GM23338 (cell line): Measurements from ENCODE around the gene CDH4. TPM values are rescaled to one million over a fixed set of nuclear protein-coding genes. Genes with fewer than 3 reads are reported as not detected.

Experiments used
- ATAC-seq: fragments of 200-7000 bp; cut with Tn5 transposase; 3 replicates; pipeline ENCODE4 v1.9.1; 2020
- DNase-seq: peaks from one replicate; pipeline ENCODE4 v3.0.0-alpha.2; 2015; ENCODE audit warnings: low spot score
- H2AFZ ChIP-seq: fragments of 200-600 bp; sonication (generic); 2 replicates; pipeline ENCODE4 v1.8.0; 2016; ENCODE audit warnings: antibody characterized with exemption, mild to moderate bottlenecking, moderate library complexity
- H3F3A ChIP-seq: fragments of 200-600 bp; sonication (generic); replicated peaks from 2 replicates; pipeline ENCODE4 v1.8.0; 2017; ENCODE audit warnings: antibody characterized with exemption, mixed run types, low read depth
- H3K27ac ChIP-seq: fragments of 200-600 bp; sonication (generic); 2 replicates; pipeline ENCODE4 v1.6.1; 2016; ENCODE audit warnings: low read depth
- H3K27me3 ChIP-seq: fragments of 200-600 bp; sonication (generic); 2 replicates; pipeline ENCODE4 v1.8.0; 2016; ENCODE audit warnings: mild to moderate bottlenecking, mixed run types, moderate library complexity; ENCODE audit not compliant: insufficient read depth
- H3K36me3 ChIP-seq: fragments of 200-600 bp; sonication (generic); 2 replicates; pipeline ENCODE4 v1.8.0; 2016; ENCODE audit warnings: mild to moderate bottlenecking; ENCODE audit not compliant: insufficient read depth
- H3K4me1 ChIP-seq: fragments of 200-600 bp; sonication (generic); 2 replicates; pipeline ENCODE4 v1.8.0; 2016; ENCODE audit warnings: mild to moderate bottlenecking, moderate library complexity; ENCODE audit not compliant: insufficient read depth
- H3K4me2 ChIP-seq: fragments of 200-600 bp; sonication (generic); 2 replicates; pipeline ENCODE4 v1.7.1; 2017; ENCODE audit warnings: mixed run types
- H3K4me3 ChIP-seq: fragments of 200-600 bp; sonication (generic); 2 replicates; pipeline ENCODE4 v1.6.1; 2016; ENCODE audit warnings: mixed run types
- H3K79me2 ChIP-seq: fragments of 200-600 bp; sonication (generic); replicated peaks from 2 replicates; pipeline ENCODE4 v1.8.0; 2017; ENCODE audit warnings: mild to moderate bottlenecking; ENCODE audit not compliant: insufficient read depth
- H3K9me2 ChIP-seq: fragments of 200-600 bp; sonication (generic); 2 replicates; pipeline ENCODE4 v1.8.0; 2017; ENCODE audit not compliant: insufficient read depth
- H4K20me1 ChIP-seq: fragments of 200-600 bp; sonication (generic); replicated peaks from 2 replicates; pipeline ENCODE4 v1.8.0; 2017; ENCODE audit warnings: mild to moderate bottlenecking; ENCODE audit not compliant: insufficient read depth
- H3K27ac Mint-ChIP-seq: 2 replicates; pipeline ENCODE4 v1.8.0; 2020; ENCODE audit warnings: inconsistent platforms, mild to moderate bottlenecking, moderate library complexity, mixed read lengths
- H3K27me3 Mint-ChIP-seq: 3 replicates; pipeline ENCODE4 v1.8.0; 2022; ENCODE audit warnings: low read depth, mild to moderate bottlenecking, moderate library complexity, mixed read lengths, inconsistent platforms; ENCODE audit not compliant: insufficient read depth, poor library complexity
- H3K36me3 Mint-ChIP-seq: 3 replicates; pipeline ENCODE4 v1.8.0; 2021; ENCODE audit warnings: low read depth, mild to moderate bottlenecking, inconsistent platforms, moderate library complexity, mixed read lengths
- H3K4me1 Mint-ChIP-seq: 3 replicates; pipeline ENCODE4 v1.8.0; 2020; ENCODE audit warnings: mild to moderate bottlenecking, inconsistent platforms, mixed read lengths
- H3K4me3 Mint-ChIP-seq: 3 replicates; pipeline ENCODE4 v1.8.0; 2021; ENCODE audit warnings: moderate library complexity, mild to moderate bottlenecking, inconsistent platforms, mixed read lengths
- H3K9me3 Mint-ChIP-seq: 3 replicates; pipeline ENCODE4 v1.8.0; 2020; ENCODE audit warnings: moderate library complexity, mild to moderate bottlenecking, inconsistent platforms, mixed read lengths
- CREB1 ChIP-seq: fragments of 250-450 bp; sonication (Bioruptor Pico); IDR thresholded peaks from 2 replicates; pipeline ENCODE4 v1.5.0; 2020; ENCODE audit warnings: low read depth, mild to moderate bottlenecking, moderate library complexity
- EZH2 ChIP-seq: fragments of 200-600 bp; sonication (generic); IDR thresholded peaks from one replicate; pipeline ENCODE4 v1.8.0; 2017; ENCODE audit warnings: antibody characterized with exemption, mild to moderate bottlenecking, low read depth; ENCODE audit not compliant: unreplicated experiment
- EZH2phosphoT487 ChIP-seq: fragments of 200-600 bp; sonication (generic); IDR thresholded peaks from one replicate; pipeline ENCODE4 v1.8.1; 2018; ENCODE audit warnings: antibody characterized with exemption; ENCODE audit not compliant: unreplicated experiment
- JUNB ChIP-seq: IDR thresholded peaks from one replicate; pipeline ENCODE4 v1.6.1; 2016; ENCODE audit warnings: antibody characterized with exemption; ENCODE audit not compliant: unreplicated experiment
- NANOG ChIP-seq: IDR thresholded peaks from 2 replicates; pipeline ENCODE4 v1.6.1; 2016; ENCODE audit warnings: antibody characterized with exemption, borderline replicate concordance
- POLR2AphosphoS5 ChIP-seq: IDR thresholded peaks from 2 replicates; pipeline ENCODE4 v1.6.1; 2016; ENCODE audit warnings: antibody characterized with exemption, low read depth
- STAT1 ChIP-seq: IDR thresholded peaks from one replicate; pipeline ENCODE4 v1.6.1; 2016; ENCODE audit warnings: antibody characterized with exemption; ENCODE audit not compliant: unreplicated experiment
- ZNF114 ChIP-seq: fragments of 250-450 bp; sonication (Bioruptor Pico); IDR thresholded peaks from 2 replicates; pipeline ENCODE4 v1.5.0; 2020; ENCODE audit warnings: mild to moderate bottlenecking, moderate library complexity
- ZNF331 ChIP-seq: fragments of 250-450 bp; sonication (Bioruptor Pico); IDR thresholded peaks from 2 replicates; pipeline ENCODE4 v1.5.0; 2020; ENCODE audit warnings: low read depth, mild to moderate bottlenecking, moderate library complexity
- polyA plus RNA-seq: library from polyadenylated mRNA; unstranded; fragments of >200 nt; fragmentation: Nextera tagmentation; extraction: Ambion mirVana; gene quantifications from 2 replicates; pipeline ENCODE4 v1.2.1, GENCODE V29; 2016
- total RNA-seq: library from RNA; depleted of rRNA; stranded (reverse); fragments of >200 nt; shearing (Covaris generic); gene quantifications from 2 replicates; pipeline ENCODE4 v1.2.3, GENCODE V29; 2014
- TF ChIP-seq, protein P1 (sequence below): IDR thresholded peaks from 2 replicates; pipeline ENCODE4 v1.6.1; 2016; ENCODE audit warnings: antibody characterized with exemption
- TF ChIP-seq, protein P2 (sequence below): fragments of 250-450 bp; sonication (Bioruptor Pico); IDR thresholded peaks from 2 replicates; pipeline ENCODE4 v1.5.0; 2020; ENCODE audit warnings: mild to moderate bottlenecking, moderate library complexity
- TF ChIP-seq, protein P3 (sequence below), 2 experiments: fragments of 200-600 bp in 1 of 2; sonication (generic) in 1 of 2; conservative IDR thresholded peaks; 2 replicates each; pipeline versions ENCODE4 v1.5.1 to v1.6.1; 2016 to 2017; ENCODE audit warnings: antibody characterized with exemption in 2 of 2, low read depth in 2 of 2, mild to moderate bottlenecking in 2 of 2, moderate library complexity in 1 of 2
- TF ChIP-seq, protein P4 (sequence below): IDR thresholded peaks from one replicate; pipeline ENCODE4 v1.6.1; 2018; ENCODE audit warnings: antibody characterized with exemption; ENCODE audit not compliant: unreplicated experiment

The CDH4 gene
- total and polyA plus RNA-seq, 2 experiments from 2014 or later = 1.2 to 4.2 TPM

DNA sequence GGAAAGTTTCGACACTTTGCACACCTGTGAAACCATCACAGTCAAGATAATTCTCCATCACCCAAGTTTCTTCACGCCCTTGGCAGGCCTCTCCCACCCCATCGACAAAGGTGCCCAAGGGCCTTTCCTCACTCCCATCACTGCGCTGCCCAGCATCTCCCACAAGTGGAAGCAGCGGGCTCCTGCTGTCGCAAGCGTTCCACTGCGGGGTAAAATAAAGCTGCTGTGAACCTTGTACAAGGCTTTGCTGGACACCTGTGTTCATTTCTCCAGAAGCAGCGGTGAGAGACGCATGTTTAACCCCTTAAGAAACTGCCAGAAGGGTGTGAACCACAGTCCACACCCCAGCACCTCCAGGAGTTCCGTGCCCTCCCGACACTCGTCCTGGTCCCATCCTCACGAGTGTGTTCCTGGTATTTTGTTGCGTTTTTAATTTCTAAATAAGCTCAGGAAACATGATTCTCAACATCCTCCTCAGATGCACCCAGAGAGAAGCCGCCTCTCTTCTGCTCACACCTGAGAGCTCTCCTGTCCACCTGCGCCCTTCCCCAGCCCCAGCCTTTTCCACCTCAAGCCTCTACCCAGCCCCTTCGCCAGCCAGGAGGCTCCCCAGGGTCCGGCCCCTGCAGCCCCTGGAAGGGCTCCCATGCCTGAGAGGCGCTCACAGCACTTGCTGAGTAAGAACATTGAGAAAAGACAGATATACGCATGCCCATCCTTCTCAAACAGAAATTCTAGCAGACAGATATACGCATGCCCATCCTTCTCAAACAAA lies 716.2 kb downstream of the CDH4 start:
- H3K9me3 Mint-ChIP-seq = no peaks in the 10 kb centered on the region
- no peaks in the 10 kb centered on the region; the same call in 1 of the 2 replicates for H3F3A ChIP-seq
- H3K27me3 ChIP-seq = no peaks in the 10 kb centered on the region
- H4K20me1 ChIP-seq = no peaks in the 10 kb centered on the region
- no peak overlapping the region for H3K27ac ChIP-seq
- H3K27me3 Mint-ChIP-seq = peaks cover 3% of the 10 kb centered on the region
- no peak overlapping the region for H3K4me2 ChIP-seq
- no peak overlapping the region for H3K27ac Mint-ChIP-seq
- no peak overlapping the region for H3K4me3 ChIP-seq
- H3K4me1 ChIP-seq = no peaks in the 10 kb centered on the region; the same call in 1 of the 2 replicates
- H3K36me3 Mint-ChIP-seq = peaks cover 13% of the 10 kb centered on the region
- no peak for ATAC-seq
- H3K79me2 ChIP-seq = no peaks in the 10 kb centered on the region
- H2AFZ ChIP-seq = no peak overlapping the region
- H3K9me2 ChIP-seq = no peaks in the 10 kb centered on the region
- H3K4me3 Mint-ChIP-seq = no peak overlapping the region; the same call in 2 of the 3 replicates
- peaks cover 2% of the 10 kb centered on the region; the same call in 1 of the 3 replicates for H3K4me1 Mint-ChIP-seq
- DNase-seq = no peak
- no peak for TF ChIP-seq JUNB
- no peak for TF ChIP-seq EZH2
- TF ChIP-seq EZH2phosphoT487 = no peak
- TF ChIP-seq STAT1 = no peak
- no peak for TF ChIP-seq POLR2AphosphoS5
- TF ChIP-seq, protein P1, sequence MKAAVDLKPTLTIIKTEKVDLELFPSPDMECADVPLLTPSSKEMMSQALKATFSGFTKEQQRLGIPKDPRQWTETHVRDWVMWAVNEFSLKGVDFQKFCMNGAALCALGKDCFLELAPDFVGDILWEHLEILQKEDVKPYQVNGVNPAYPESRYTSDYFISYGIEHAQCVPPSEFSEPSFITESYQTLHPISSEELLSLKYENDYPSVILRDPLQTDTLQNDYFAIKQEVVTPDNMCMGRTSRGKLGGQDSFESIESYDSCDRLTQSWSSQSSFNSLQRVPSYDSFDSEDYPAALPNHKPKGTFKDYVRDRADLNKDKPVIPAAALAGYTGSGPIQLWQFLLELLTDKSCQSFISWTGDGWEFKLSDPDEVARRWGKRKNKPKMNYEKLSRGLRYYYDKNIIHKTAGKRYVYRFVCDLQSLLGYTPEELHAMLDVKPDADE = no peak
- no peak for TF ChIP-seq ZNF114 (CRISPR knock-in tag)
- no peak for TF ChIP-seq ZNF331 (CRISPR knock-in tag)
- TF ChIP-seq CREB1 (CRISPR knock-in tag) = no peak
- no peak for TF ChIP-seq NANOG
- TF ChIP-seq, protein P2, sequence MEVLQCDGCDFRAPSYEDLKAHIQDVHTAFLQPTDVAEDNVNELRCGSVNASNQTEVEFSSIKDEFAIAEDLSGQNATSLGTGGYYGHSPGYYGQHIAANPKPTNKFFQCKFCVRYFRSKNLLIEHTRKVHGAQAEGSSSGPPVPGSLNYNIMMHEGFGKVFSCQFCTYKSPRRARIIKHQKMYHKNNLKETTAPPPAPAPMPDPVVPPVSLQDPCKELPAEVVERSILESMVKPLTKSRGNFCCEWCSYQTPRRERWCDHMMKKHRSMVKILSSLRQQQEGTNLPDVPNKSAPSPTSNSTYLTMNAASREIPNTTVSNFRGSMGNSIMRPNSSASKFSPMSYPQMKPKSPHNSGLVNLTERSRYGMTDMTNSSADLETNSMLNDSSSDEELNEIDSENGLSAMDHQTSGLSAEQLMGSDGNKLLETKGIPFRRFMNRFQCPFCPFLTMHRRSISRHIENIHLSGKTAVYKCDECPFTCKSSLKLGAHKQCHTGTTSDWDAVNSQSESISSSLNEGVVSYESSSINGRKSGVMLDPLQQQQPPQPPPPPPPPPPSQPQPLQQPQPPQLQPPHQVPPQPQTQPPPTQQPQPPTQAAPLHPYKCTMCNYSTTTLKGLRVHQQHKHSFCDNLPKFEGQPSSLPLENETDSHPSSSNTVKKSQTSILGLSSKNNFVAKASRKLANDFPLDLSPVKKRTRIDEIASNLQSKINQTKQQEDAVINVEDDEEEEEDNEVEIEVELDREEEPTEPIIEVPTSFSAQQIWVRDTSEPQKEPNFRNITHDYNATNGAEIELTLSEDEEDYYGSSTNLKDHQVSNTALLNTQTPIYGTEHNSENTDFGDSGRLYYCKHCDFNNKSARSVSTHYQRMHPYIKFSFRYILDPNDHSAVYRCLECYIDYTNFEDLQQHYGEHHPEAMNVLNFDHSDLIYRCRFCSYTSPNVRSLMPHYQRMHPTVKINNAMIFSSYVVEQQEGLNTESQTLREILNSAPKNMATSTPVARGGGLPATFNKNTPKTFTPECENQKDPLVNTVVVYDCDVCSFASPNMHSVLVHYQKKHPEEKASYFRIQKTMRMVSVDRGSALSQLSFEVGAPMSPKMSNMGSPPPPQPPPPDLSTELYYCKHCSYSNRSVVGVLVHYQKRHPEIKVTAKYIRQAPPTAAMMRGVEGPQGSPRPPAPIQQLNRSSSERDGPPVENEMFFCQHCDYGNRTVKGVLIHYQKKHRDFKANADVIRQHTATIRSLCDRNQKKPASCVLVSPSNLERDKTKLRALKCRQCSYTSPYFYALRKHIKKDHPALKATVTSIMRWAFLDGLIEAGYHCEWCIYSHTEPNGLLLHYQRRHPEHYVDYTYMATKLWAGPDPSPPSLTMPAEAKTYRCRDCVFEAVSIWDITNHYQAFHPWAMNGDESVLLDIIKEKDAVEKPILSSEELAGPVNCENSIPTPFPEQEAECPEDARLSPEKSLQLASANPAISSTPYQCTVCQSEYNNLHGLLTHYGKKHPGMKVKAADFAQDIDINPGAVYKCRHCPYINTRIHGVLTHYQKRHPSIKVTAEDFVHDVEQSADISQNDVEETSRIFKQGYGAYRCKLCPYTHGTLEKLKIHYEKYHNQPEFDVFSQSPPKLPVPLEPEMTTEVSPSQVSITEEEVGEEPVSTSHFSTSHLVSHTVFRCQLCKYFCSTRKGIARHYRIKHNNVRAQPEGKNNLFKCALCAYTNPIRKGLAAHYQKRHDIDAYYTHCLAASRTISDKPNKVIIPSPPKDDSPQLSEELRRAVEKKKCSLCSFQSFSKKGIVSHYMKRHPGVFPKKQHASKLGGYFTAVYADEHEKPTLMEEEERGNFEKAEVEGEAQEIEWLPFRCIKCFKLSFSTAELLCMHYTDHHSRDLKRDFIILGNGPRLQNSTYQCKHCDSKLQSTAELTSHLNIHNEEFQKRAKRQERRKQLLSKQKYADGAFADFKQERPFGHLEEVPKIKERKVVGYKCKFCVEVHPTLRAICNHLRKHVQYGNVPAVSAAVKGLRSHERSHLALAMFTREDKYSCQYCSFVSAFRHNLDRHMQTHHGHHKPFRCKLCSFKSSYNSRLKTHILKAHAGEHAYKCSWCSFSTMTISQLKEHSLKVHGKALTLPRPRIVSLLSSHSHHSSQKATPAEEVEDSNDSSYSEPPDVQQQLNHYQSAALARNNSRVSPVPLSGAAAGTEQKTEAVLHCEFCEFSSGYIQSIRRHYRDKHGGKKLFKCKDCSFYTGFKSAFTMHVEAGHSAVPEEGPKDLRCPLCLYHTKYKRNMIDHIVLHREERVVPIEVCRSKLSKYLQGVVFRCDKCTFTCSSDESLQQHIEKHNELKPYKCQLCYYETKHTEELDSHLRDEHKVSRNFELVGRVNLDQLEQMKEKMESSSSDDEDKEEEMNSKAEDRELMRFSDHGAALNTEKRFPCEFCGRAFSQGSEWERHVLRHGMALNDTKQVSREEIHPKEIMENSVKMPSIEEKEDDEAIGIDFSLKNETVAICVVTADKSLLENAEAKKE = no peak
- TF ChIP-seq, protein P3, sequence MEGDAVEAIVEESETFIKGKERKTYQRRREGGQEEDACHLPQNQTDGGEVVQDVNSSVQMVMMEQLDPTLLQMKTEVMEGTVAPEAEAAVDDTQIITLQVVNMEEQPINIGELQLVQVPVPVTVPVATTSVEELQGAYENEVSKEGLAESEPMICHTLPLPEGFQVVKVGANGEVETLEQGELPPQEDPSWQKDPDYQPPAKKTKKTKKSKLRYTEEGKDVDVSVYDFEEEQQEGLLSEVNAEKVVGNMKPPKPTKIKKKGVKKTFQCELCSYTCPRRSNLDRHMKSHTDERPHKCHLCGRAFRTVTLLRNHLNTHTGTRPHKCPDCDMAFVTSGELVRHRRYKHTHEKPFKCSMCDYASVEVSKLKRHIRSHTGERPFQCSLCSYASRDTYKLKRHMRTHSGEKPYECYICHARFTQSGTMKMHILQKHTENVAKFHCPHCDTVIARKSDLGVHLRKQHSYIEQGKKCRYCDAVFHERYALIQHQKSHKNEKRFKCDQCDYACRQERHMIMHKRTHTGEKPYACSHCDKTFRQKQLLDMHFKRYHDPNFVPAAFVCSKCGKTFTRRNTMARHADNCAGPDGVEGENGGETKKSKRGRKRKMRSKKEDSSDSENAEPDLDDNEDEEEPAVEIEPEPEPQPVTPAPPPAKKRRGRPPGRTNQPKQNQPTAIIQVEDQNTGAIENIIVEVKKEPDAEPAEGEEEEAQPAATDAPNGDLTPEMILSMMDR (conservative IDR thresholded peaks at IDR 0.05; ENCODE audit: low read depth in 2 of 2) = no peak
- TF ChIP-seq, protein P4, sequence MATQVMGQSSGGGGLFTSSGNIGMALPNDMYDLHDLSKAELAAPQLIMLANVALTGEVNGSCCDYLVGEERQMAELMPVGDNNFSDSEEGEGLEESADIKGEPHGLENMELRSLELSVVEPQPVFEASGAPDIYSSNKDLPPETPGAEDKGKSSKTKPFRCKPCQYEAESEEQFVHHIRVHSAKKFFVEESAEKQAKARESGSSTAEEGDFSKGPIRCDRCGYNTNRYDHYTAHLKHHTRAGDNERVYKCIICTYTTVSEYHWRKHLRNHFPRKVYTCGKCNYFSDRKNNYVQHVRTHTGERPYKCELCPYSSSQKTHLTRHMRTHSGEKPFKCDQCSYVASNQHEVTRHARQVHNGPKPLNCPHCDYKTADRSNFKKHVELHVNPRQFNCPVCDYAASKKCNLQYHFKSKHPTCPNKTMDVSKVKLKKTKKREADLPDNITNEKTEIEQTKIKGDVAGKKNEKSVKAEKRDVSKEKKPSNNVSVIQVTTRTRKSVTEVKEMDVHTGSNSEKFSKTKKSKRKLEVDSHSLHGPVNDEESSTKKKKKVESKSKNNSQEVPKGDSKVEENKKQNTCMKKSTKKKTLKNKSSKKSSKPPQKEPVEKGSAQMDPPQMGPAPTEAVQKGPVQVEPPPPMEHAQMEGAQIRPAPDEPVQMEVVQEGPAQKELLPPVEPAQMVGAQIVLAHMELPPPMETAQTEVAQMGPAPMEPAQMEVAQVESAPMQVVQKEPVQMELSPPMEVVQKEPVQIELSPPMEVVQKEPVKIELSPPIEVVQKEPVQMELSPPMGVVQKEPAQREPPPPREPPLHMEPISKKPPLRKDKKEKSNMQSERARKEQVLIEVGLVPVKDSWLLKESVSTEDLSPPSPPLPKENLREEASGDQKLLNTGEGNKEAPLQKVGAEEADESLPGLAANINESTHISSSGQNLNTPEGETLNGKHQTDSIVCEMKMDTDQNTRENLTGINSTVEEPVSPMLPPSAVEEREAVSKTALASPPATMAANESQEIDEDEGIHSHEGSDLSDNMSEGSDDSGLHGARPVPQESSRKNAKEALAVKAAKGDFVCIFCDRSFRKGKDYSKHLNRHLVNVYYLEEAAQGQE = no peak
- H3K36me3 ChIP-seq = no peaks in the 10 kb centered on the region
